Thoracic aorta (tissue), 2 donors: ENCODE results near the gene LDLRAD2. TPM values are rescaled to one million over a fixed set of nuclear protein-coding genes. Genes with fewer than 3 reads are reported as not detected.
"Not testable (repeated sequence)": the region's sequence is repeated elsewhere in the genome, so short reads cannot be mapped to it uniquely, and the experiment has no call there.

Experiments used
- ATAC-seq: fragments of 150-250 bp; one replicate; pipeline ENCODE4 v1.8.0; 2017; ENCODE audit warnings: low read depth; ENCODE audit not compliant: insufficient number of reproducible peaks, low FRiP score
- DNase-seq: peaks from one replicate; pipeline ENCODE4 v3.0.0-alpha.2; 2020; ENCODE audit warnings: low spot score
- H3K27ac ChIP-seq, 2 donors: fragments of 200-600 bp; sonication (generic); 1 replicate in 1 of 2; 2 replicates in 1 of 2; pipeline ENCODE4 v1.5.1; 2016; ENCODE audit warnings: mild to moderate bottlenecking in 2 of 2, moderate library complexity in 2 of 2
- H3K27me3 ChIP-seq: fragments of 200-600 bp; sonication (generic); replicated peaks from 2 replicates; pipeline ENCODE4 v1.6.0; 2016; ENCODE audit warnings: mild to moderate bottlenecking; ENCODE audit not compliant: insufficient read depth
- H3K36me3 ChIP-seq: fragments of 200-600 bp; sonication (generic); one replicate; pipeline ENCODE4 v1.5.1; 2016
- H3K4me1 ChIP-seq, 2 donors: fragments of 200-600 bp; sonication (generic); 1 replicate in 1 of 2; 2 replicates in 1 of 2; pipeline versions ENCODE4 v1.5.1 to v1.6.0; 2016; ENCODE audit warnings: low read depth in 2 of 2, mild to moderate bottlenecking in 1 of 2; ENCODE audit not compliant: control insufficient read depth in 1 of 2
- H3K4me3 ChIP-seq: fragments of 200-600 bp; sonication (generic); 2 replicates; pipeline ENCODE4 v1.5.1; 2016; ENCODE audit warnings: mild to moderate bottlenecking
- H3K9me3 ChIP-seq: fragments of 200-600 bp; sonication (generic); 2 replicates; pipeline ENCODE4 v1.5.1; 2016
- CTCF ChIP-seq: fragments of 200-600 bp; sonication (generic); IDR thresholded peaks from one replicate; pipeline ENCODE4 v1.5.1; 2019; ENCODE audit warnings: antibody characterized with exemption
- total RNA-seq, 2 donors: library from RNA; depleted of rRNA; stranded (reverse); fragments of >200 nt; gene quantifications; one replicate each; pipeline versions ENCODE4 v1.1.0 to v1.2.3, GENCODE V29; 2016

Gene LDLRAD2
- total RNA-seq, 2 donors from 2014 or later, result 0.27 TPM; not detected in 1

GRCh38 chr1:21770201-21770600, 41.9 kb upstream of the LDLRAD2 start:
- Histone ChIP-seq H3K27ac (no peak overlapping the region), H3K27me3 (no peaks in the 10 kb centered on the region), H3K36me3 (no peaks in the 10 kb centered on the region), H3K4me1 (peaks cover 5 to 7% of the 10 kb centered on the region in 2 donors), H3K9me3 (no peaks in the 10 kb centered on the region), H3K4me3 (no peak overlapping the region)
- DNase-seq (no peak), ATAC-seq (no peak)
- TF ChIP-seq CTCF, result no peak

GRCh38 chr1:21770602-21771001, 41.5 kb upstream of the LDLRAD2 start:
- not testable (repeated sequence) for H3K4me3 ChIP-seq, ATAC-seq, H3K27me3 ChIP-seq, H3K36me3 ChIP-seq, DNase-seq, H3K4me1 ChIP-seq, H3K27ac ChIP-seq, H3K9me3 ChIP-seq

- H3K27ac ChIP-seq, H3K4me3 ChIP-seq, H3K27me3 ChIP-seq, ATAC-seq, DNase-seq, H3K9me3 ChIP-seq, H3K36me3 ChIP-seq, H3K4me1 ChIP-seq: not testable (repeated sequence)
Measured at GRCh38 chr1:21771672-21772071, 40.4 kb upstream of the LDLRAD2 start.

GRCh38 chr1:21773585-21773984, 38.5 kb upstream of the LDLRAD2 start:
- ATAC-seq (no peak), DNase-seq (no peak)
- H3K27me3 ChIP-seq, result no peaks in the 10 kb centered on the region
- no peak overlapping the region for H3K27ac ChIP-seq
- H3K4me3 ChIP-seq, result no peak overlapping the region
- peaks cover 0 to 2% of the 10 kb centered on the region in 2 donors for H3K4me1 ChIP-seq
- no peak for TF ChIP-seq CTCF
- H3K9me3 ChIP-seq, result no peaks in the 10 kb centered on the region
- H3K36me3 ChIP-seq, result no peaks in the 10 kb centered on the region

- peaks cover 2 to 5% of the 10 kb centered on the region in 2 donors for H3K4me1 ChIP-seq
- H3K27ac ChIP-seq, result no peak overlapping the region
- no peak for TF ChIP-seq CTCF
- no peaks in the 10 kb centered on the region for H3K27me3 ChIP-seq
- DNase-seq (no peak), ATAC-seq (no peak)
- H3K9me3 ChIP-seq, result no peaks in the 10 kb centered on the region
- no peak overlapping the region for H3K4me3 ChIP-seq
- H3K36me3 ChIP-seq, result no peaks in the 10 kb centered on the region
Measured at GRCh38 chr1:21774835-21775549, 37.1 kb upstream of the LDLRAD2 start.

- Histone ChIP-seq H3K9me3 (no peaks in the 10 kb centered on the region), H3K27ac (no peak overlapping the region), H3K27me3 (no peaks in the 10 kb centered on the region), H3K4me1 (peaks cover 2 to 10% of the 10 kb centered on the region in 2 donors), H3K4me3 (no peak overlapping the region), H3K36me3 (no peaks in the 10 kb centered on the region)
- no peak for TF ChIP-seq CTCF
- no peak for DNase-seq
- no peak for ATAC-seq
Measured at GRCh38 chr1:21775550-21775914, 36.5 kb upstream of the LDLRAD2 start.
